Measurements from ENCODE around the gene CTNND1. TPM values are rescaled to one million over a fixed set of nuclear protein-coding genes. Genes with fewer than 3 reads are reported as not detected.
"Not testable (repeated sequence)": the region's sequence is repeated elsewhere in the genome, so short reads cannot be mapped to it uniquely, and the experiment has no call there.

The CTNND1 gene
- total RNA-seq, 1 experiment from 2014 or later, result 174 TPM

GRCh38 chr11:57834852-57835251, 73.2 kb downstream of the CTNND1 start:
- DNase-seq (ENCODE audit: low spot score), result no peak
- no peaks in the 10 kb centered on the region for H3K36me3 ChIP-seq (ENCODE audit: insufficient read depth, low read length, poor library complexity, severe bottlenecking)
- H3K4me1 ChIP-seq (ENCODE audit: insufficient read depth, low read length, poor library complexity, severe bottlenecking), result peaks cover 5% of the 10 kb centered on the region
- intact Hi-C loops (cut with micrococcal nuclease; ENCODE audit: unreplicated experiment), result no loop called here
- CTCF ChIA-PET, result no interaction called here
- no peaks in the 10 kb centered on the region for H3K27me3 ChIP-seq (replicated peaks; ENCODE audit: insufficient read depth, low read depth, low read length, poor library complexity)
- BruUV-seq (replicated peaks), result no TSS peak
- H3K4me3 ChIP-seq (ENCODE audit: low read depth, low read length, poor library complexity, severe bottlenecking), result no peak overlapping the region
- H3K9me3 ChIP-seq (ENCODE audit: low read depth, low read length, poor library complexity, severe bottlenecking), result no peaks in the 10 kb centered on the region
- POLR2A ChIA-PET (ENCODE audit: low non-redundant PET), result no interaction called here
- no peak overlapping the region for H3K27ac ChIP-seq (ENCODE audit: low read depth, low read length, poor library complexity, severe bottlenecking)
- TF ChIP-seq CTCF (conservative IDR thresholded peaks at IDR 0.05; ENCODE audit: low read depth, low read length) (no peak), EZH2 (IDR thresholded peaks at IDR 0.05; ENCODE audit: borderline replicate concordance, low read depth, low read length, poor library complexity, severe bottlenecking) (no peak)

- H3K36me3 ChIP-seq (ENCODE audit: insufficient read depth, low read length, poor library complexity, severe bottlenecking); H3K4me3 ChIP-seq (ENCODE audit: low read depth, low read length, poor library complexity, severe bottlenecking); H3K9me3 ChIP-seq (ENCODE audit: low read depth, low read length, poor library complexity, severe bottlenecking); DNase-seq (ENCODE audit: low spot score); POLR2A ChIA-PET (ENCODE audit: low non-redundant PET); H3K27ac ChIP-seq (ENCODE audit: low read depth, low read length, poor library complexity, severe bottlenecking); H3K27me3 ChIP-seq (replicated peaks; ENCODE audit: insufficient read depth, low read depth, low read length, poor library complexity); BruUV-seq (replicated peaks); intact Hi-C loops (cut with micrococcal nuclease; ENCODE audit: unreplicated experiment); CTCF ChIA-PET; H3K4me1 ChIP-seq (ENCODE audit: insufficient read depth, low read length, poor library complexity, severe bottlenecking): not testable (repeated sequence)
These were observed 77.0 kb downstream of the CTNND1 start for GRCh38 chr11:57838609-57839008.

GRCh38 chr11:57842873-57843272, 81.3 kb downstream of the CTNND1 start:
- H3K36me3 ChIP-seq (ENCODE audit: insufficient read depth, low read length, poor library complexity, severe bottlenecking), result no peaks in the 10 kb centered on the region
- TF ChIP-seq CTCF (conservative IDR thresholded peaks at IDR 0.05; ENCODE audit: low read depth, low read length) (no peak), EZH2 (IDR thresholded peaks at IDR 0.05; ENCODE audit: borderline replicate concordance, low read depth, low read length, poor library complexity, severe bottlenecking) (no peak)
- ChIA-PET CTCF (no interaction called here), POLR2A (ENCODE audit: low non-redundant PET) (no interaction called here)
- H3K4me3 ChIP-seq (ENCODE audit: low read depth, low read length, poor library complexity, severe bottlenecking), result no peak overlapping the region
- H3K9me3 ChIP-seq (ENCODE audit: low read depth, low read length, poor library complexity, severe bottlenecking), result no peaks in the 10 kb centered on the region
- no peaks in the 10 kb centered on the region for H3K4me1 ChIP-seq (ENCODE audit: insufficient read depth, low read length, poor library complexity, severe bottlenecking)
- no TSS peak for BruUV-seq (replicated peaks)
- H3K27ac ChIP-seq (ENCODE audit: low read depth, low read length, poor library complexity, severe bottlenecking), result no peak overlapping the region
- H3K27me3 ChIP-seq (replicated peaks; ENCODE audit: insufficient read depth, low read depth, low read length, poor library complexity), result peaks cover 6% of the 10 kb centered on the region
- intact Hi-C loops (cut with micrococcal nuclease; ENCODE audit: unreplicated experiment), result no loop called here
- DNase-seq (ENCODE audit: low spot score), result no peak

- TF ChIP-seq EZH2 (IDR thresholded peaks at IDR 0.05; ENCODE audit: borderline replicate concordance, low read depth, low read length, poor library complexity, severe bottlenecking) (no peak), CTCF (conservative IDR thresholded peaks at IDR 0.05; ENCODE audit: low read depth, low read length) (no peak)
- CTCF ChIA-PET, result no interaction called here
These were observed 106.4 kb downstream of the CTNND1 start for GRCh38 chr11:57867966-57868365.

More at GRCh38 chr11:57867966-57868365, 106.4 kb downstream of the CTNND1 start:
- H3K27ac ChIP-seq (ENCODE audit: low read depth, low read length, poor library complexity, severe bottlenecking), result no peak overlapping the region
- no TSS peak for BruUV-seq (replicated peaks)
- no peaks in the 10 kb centered on the region for H3K4me1 ChIP-seq (ENCODE audit: insufficient read depth, low read length, poor library complexity, severe bottlenecking)
- no peaks in the 10 kb centered on the region for H3K9me3 ChIP-seq (ENCODE audit: low read depth, low read length, poor library complexity, severe bottlenecking)
- intact Hi-C loops (cut with micrococcal nuclease; ENCODE audit: unreplicated experiment), result no loop called here
- POLR2A ChIA-PET (ENCODE audit: low non-redundant PET), result no interaction called here
- DNase-seq (ENCODE audit: low spot score), result no peak
- peaks cover 3% of the 10 kb centered on the region for H3K27me3 ChIP-seq (replicated peaks; ENCODE audit: insufficient read depth, low read depth, low read length, poor library complexity)
- no peaks in the 10 kb centered on the region for H3K36me3 ChIP-seq (ENCODE audit: insufficient read depth, low read length, poor library complexity, severe bottlenecking)
- no peak overlapping the region for H3K4me3 ChIP-seq (ENCODE audit: low read depth, low read length, poor library complexity, severe bottlenecking)
